DMS53 treated with DMSO at 0.1 percent for 48 hours (cell line): ENCODE measurements around the gene LRGUK.
"Not testable (repeated sequence)": the region's sequence is repeated elsewhere in the genome, so short reads cannot be mapped to it uniquely, and the experiment has no call there.

Experiments
- DNase-seq: peaks from one replicate; lab custom pipeline; 2025; ENCODE audit not compliant: unreplicated experiment; lab: John Stamatoyannopoulos, UW

Gene LRGUK

DNA sequence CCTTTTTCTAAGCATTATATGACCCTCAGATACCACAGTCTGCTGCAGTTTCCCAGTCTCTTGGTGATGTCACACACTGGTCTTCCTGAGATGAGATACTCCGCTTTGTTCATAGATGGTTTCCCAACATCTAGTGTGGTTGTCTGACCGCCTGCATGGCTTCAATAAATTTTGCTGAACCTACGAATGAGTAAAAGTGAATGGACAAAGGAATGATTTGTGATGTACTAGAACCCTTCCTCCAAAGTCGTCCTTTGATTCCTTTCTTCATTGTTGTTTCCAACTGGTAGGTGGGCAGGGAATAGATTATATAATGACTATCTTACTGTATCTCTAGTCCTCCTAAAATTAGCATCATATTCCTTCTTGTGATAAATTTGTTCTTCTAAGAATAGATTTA, 107.1 kb downstream of the LRGUK start:
- DNase-seq: no peak

DNA sequence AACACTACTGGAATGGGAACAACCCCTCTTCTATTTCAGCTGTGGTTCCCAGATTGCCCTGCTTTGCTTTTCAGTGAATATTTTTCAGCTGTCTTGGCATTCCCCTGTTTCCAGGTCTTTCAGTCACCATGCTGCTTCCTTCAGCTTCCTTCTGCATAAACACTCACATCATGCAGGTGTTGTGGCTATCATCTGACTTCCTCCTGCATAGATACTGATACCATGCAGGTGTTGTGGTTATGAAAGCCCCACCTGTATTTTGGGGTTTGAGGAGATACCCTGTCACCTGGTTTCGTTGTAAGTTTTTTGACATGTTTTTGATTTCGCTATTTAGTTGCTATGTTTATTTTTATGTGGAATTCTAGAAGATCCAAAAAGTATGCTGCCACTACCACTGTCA, 118.1 kb downstream of the LRGUK start:
- no peak for DNase-seq

DNA sequence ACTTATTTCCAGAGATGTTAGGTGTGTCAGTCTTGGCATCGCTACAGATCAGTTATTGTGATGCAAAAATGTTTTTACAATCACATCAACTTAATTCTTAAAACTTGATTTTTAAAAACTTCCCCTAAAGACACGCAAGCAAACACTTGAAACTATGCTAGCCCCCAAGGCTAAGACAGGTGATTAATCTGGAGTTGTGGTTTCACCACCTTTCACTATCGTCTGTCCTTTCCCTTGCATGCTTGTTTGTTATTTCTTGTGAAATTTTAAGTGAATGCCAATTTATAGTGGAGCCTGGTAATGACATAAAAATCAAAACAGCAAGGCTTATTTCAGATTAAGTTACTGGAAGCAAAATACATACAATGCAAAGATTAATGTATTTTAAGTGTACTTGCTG, 119.2 kb downstream of the LRGUK start:
- no peak for DNase-seq

DNA sequence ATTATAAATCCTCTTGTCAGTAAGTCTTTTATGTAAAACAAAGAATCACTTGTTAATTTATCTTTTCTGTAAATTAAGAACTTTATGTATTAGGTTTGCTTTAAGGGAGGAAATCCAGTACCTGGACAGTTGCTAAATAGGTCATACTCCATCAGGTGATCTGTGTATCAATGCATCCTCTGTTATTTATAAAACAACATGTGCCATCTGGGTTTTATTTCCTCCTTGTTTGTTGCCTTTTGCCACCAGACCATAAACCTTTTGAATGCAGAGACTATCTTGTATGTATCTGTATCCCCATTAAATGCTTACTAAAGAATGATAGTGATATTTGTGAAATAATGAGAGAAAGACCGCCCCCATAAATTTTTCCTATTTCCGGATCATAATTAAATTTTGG, 119.6 kb downstream of the LRGUK start:
- DNase-seq: no peak

DNA sequence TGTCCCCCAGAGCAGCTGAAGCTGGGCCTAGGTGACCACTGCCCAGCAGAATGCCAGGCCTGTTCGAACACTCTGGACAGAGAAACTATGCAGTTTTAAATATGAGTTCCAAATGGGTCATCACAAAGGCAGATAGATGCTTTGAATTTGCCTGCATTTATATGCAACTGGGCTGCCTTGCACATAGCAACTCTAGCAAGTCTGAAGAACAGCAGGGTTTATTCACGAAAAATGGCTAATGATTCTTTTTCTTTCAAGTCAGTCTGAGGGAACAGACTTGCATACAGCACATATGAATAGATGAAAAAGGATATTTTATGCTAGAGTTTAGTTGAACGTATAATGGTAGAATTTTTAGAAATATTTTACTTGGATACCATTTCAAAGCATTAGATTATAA, 121.1 kb downstream of the LRGUK start:
- no peak for DNase-seq

DNA sequence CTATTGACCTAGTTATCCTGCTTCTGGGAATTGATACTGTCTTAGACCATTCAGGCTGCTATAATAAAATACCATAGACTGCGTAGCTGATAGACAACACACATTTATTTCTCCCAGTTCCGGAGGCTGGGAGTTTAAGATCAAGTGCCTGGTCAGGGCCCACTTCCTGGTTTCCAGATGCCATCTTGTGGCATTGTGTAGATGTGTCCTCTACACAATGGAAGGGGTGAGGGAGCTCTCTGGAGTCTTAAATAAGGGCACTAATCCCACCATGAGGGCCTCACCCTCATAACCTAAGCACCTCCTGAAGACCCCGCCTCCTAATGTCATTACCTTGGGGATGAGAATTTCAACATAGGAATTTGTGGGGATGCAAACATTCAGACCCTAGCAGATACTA, 127.2 kb downstream of the LRGUK start:
- no peak for DNase-seq

DNA sequence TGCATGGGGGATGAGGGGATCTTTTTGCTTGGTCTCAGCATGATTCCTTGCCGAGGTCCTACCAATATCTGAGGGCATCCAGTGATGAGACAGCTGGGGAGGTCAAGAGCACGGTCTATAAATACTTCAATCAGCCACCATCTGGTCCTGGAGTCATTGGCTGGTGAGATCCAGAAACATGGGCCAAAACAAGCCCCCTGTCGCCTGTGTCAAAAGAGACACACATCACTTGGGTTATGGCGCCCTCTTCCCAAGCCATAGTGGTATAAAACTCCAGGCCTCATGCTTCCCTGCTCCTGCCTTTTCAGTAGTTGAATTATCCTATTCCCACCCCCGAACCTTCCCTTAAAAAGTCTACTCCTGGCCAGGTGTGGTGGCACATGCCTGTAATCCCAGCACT, 128.7 kb downstream of the LRGUK start:
- DNase-seq: no peak

DNA sequence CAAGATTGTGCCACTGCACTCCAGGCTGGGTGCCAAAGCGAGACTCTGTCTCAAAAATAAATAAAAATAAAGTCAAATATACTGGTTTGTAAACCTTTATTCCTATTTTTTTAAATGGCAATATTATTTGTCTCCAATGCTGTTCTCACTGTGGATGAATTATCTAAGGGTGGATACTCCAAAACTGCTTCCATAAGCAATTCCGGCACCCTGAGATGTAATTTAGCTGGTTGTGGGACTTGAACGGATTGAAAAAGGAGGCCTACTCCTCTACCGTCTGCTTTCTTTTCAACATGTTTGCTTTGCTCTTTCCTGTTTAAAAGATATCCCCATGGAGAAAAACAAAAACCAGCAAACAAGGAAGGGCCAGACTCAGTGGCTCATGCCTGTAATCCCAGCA, 135.2 kb downstream of the LRGUK start:
- DNase-seq: no peak

DNA sequence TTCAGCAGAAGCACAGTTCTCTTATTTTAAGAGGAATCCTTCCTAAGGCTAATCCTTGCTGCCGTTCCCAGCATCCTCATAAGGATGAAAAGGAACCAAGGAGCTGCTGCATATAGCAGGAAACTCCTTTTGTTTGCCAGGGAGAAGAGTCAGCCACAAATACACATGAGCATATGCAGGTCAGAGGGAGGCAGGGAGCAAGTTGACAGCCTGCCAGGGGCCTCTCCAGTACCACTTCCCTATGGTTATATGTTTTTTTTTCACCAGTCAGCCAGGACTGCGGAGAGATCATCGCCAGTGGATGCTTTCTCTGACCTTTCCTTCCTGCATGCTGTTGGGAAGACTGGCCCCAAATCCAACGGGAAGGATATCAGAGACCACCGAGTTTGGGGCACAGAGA, 149.8 kb downstream of the LRGUK start:
- DNase-seq: no peak

DNA sequence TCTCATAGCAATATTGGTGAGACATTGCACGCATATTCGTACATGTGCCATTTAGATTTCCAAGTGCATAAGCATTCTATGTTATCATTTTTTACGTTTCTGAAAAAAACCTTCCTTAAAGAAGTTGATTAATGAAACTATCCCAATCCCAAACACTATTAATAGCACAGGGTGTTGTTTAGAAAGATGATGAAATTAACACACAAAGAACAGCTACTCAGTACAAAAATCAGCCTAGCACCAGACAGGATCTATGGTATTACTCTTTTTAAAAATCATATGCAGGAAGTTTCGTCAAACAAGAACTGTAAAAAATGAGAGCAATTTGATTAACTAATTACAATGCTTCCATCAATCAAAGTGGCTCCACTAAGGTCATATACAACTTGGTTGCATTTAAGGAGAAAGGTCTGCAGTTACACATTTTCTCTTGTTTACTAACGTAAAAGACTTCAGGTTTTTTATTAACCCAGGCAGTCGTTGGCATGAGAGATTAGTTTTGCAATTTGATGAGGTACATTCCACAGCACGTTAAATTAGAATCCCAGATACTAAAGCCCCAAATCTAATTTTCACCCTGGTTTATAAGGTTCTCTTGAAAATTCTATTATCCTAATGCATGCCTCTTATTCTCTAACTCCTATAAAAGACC, 151.5 kb downstream of the LRGUK start:
- no peak for DNase-seq

DNA sequence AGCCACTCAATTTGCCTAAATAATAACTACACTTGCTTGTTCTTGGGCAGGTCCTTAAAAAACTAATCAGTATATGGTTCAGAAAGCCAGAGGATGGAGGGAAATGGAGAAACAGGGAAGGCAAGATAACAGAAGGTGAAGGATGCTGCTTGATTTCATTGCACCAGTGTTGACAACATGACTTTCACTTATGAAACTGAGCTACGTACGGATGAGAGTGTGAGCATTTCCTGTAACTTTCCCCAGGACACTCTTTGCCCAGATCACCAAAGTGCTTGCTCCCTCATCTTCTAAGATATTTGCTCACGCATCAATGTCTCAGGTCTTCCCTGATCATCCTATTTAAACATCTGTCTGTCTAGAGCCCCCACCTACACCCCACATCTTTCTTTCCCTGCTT, 152.2 kb downstream of the LRGUK start:
- no peak for DNase-seq

DNA sequence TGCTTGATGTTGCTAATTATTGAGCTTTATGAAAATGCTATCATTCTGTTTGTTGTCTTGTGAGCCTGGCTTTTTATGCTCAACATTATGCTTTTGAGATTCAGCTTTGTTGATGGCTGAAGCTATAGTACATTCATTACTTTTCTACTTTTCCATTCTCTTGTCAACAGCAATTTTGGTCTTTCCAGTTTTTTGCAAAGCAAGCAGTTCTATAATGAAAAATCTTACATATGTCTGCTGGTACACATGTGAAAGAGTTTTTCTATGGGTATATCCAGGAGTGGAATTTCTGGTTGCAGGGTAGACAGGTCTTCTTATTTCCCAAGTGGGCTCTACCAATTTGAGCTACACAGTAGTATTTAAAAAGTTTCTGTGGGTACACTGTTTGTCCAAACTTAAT, 152.8 kb downstream of the LRGUK start:
- no peak for DNase-seq

DNA sequence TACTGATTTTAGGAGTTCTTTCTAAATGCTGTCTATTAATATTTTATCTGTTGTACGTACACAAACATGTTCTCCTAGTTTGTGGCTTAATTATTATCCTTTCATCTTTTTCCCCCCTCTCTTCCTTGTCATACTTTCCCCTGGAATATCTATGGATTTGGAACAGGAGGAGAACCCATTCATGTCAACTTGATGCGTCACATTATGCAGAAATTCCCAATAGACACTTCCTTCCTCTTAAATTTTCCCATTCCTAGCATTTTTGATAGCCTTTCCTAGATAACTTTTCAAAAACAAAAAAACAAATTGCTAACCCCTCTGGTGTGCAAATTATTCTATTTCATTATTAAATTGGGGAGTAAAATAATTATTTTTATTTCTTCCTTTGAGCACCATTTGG, 153.4 kb downstream of the LRGUK start:
- no peak for DNase-seq

DNA sequence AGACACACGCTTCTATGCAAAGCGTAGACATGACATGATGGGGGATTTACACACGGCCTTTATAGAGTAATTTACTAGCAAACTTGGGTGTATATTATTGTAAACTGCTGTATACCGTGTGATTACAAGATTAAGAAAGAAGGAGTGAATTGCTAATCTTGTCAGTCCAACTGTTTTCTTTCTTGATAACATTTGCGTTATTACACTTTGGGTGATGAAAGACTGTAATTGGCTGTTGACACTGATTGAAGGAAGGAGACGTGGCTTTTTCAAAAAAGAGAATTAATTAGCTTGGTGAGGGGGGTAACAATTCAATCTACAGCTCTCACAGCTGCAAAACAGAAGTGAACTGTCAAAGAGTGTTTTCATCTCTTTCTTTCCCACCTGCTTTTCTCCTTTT, 156.9 kb downstream of the LRGUK start:
- DNase-seq: no peak

DNA sequence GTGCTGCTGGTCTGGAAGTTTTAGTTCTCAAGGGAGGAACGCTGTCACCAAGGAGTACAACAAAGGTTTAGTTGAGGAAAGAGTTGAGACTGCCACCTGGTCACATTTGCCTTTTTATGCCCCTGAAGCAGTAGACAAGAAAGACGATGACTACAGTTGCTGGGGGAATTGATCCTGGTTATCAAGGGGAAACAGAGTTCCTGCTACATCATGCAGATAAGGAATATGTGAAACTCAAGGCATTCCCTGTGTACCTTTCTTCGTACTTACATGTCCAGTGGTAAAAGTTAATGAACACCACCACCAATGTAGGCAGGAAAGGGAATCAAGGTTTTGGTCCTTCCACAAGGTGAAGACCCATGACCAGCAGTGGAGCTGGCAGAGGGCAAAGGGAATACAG, 157.8 kb downstream of the LRGUK start:
- DNase-seq: no peak

DNA sequence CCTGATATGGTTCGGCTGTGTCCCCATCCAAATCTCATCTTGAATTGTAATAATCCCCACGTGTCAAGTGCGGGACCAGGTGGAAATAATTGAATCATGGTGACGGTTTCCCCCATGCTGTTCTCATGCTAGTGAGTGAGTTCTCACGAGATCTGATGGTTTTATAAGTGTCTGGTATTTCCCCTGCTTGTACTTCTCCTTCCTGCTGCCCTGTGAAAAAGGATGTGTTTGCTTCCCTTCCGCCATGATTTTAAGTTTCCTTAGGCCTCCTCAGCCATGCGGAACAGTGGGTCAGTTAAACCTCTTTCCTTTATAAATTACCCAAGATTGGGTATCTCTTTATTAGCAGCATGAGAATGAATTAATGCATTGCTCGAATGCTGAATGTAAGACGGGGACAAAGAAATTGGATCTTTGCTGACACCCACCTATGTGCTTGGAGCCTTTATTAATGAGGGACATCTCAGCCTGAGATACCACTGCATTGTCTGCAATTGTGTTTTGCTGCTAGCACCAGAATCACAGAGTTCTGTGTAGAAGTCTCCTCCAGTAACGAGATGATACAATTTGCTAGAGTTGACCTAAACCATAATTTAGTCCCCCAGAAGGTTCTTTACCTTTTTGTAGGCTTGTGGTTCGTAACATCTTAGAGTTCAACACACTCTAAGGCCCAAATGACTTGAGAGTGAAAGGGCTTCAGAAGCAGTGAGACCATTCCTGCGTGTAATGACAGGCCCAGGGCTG, 160.9 kb downstream of the LRGUK start:
- DNase-seq: no peak

DNA sequence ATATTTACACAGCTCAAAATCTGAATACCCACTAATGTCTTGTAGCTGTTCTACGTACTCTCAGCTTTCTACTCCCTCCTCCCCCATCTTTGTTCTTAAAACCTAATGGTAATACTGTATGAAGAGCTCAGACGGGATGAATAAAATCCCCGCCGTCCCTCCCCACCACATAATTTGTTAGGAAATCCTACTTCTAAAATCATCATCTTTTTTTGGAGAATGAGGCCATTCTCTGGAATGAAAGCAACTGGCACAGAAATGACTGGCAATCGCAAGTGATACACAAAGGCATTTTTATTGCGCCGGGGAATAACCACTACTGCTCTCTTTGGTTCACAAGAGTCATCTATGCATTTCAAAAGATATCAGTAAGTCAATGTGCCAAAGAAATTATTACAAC, 162.3 kb downstream of the LRGUK start:
- no peak for DNase-seq

DNA sequence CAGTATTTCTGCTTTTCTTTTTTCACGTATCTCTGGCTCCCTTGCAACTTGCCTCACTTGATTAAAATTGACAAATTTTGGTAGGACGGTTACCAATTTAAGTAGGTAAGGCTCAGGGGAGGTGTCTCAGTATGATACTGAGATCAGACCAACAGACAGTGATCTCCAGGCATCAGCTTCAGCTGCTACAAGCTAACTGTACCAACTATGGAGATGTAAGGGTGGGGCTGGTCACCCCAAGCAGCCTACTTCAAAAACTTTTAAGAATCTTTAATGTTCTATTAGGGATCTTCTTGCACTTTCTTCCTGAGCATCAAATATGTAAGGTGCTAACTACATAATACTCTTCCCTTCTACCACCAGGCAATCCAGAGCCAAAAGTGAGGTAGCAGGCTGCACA, 162.7 kb downstream of the LRGUK start:
- DNase-seq: no peak

DNA sequence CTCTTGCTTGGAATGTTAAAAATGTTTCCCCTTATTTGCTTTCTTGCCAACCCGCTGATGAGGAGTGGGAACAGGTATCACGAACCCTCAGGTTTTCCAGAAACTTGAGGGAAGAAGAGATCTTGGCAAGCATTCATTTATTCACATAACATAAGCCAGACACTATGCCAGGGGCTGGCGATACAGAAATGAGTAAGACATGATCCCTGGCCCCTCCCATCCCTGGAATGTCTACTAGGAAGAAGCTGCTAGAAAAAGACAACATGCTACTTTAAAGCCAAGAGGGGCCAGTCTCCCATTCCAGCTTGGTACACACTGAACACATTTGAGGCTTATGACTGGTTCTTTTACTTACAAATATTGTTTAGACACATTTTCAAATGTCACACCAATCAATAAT, 163.1 kb downstream of the LRGUK start:
- DNase-seq: no peak

DNA sequence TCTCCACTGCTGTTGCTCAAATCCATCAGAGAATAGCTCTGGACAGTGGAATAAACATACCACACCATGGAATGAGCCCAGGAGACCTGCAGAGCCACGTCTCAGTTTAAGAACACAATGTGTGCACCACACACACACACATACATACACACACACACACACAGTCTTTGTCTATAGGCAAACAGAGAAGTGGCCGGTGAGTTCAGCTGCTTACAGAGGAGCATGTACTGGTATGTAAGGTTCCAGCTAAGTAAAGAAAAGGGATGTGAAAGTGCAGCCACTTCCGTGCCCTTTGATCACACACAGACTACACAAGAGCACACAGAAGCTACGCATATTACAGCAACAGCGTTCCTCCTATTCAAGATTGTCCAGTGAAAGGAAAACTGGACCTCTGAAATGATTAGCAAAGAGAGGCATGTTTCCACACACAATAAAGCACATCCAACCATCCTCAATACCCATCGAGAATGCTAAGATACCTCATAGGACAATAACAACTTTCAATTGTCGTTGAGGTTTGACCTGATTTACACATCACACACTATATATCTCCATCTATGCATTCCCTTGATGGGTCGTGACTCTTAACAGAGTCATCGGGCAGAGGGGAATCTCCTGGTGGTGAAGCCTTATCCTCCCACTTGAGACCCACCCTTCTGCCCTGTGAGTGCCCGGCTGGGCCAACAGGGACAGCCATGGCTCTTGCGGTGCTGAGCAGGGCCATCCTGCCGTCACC, 166.0 kb downstream of the LRGUK start:
- DNase-seq: no peak

DNA sequence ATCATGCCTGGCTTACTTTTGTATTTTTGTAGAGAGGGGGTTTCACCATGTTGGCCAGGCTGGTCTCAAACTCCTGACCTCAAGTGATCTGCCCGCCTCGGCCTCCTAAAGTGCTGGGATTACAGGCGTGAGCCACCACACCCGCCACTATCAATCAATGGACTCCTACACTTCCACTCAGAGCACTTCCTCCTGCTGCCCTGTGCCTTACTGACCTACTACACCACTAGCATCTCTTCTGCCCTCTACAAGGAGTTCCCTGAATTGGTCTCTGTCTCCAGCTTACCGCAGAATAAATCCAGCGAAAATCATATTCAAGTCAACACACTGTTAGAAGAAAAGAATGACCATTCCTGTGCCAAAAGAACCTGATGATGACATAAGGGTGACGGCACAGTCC, 168.8 kb downstream of the LRGUK start:
- DNase-seq: not testable (repeated sequence)

DNA sequence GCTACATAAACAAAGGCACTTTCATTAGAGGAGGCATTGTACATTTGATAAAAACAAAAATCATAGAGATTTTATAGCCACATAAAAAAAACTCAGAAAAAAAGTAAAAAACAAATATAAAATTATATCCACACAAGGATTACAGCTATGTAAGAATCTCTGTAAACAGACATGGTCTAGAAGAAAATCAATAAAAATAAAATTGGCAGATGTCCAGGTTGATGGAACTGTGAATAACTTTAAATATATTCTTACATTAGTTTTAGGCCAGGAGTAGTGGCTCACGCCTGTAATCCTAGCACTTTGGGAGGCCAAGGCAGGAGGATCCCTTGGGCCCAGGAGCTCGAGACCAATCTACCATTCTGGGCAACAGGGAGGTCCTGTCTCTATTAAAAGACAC, 170.3 kb downstream of the LRGUK start:
- no peak for DNase-seq
